PFSK-1 (cell line): ENCODE results near the gene PMIS2.

ENCODE experiments used
- FOXP2 ChIP-seq: optimal IDR thresholded peaks from 2 replicates; pipeline ENCODE3; 2011; ENCODE audit warnings: borderline replicate concordance, control low read depth, inconsistent platforms; ENCODE audit not compliant: insufficient read depth; ENCODE audit errors: extremely low read length, extremely low read depth
- POLR2AphosphoS5 ChIP-seq: IDR thresholded peaks from 2 replicates; pipeline ENCODE4 v1.6.1; 2012; ENCODE audit warnings: low read depth, mild to moderate bottlenecking, control low read depth, low read length, moderate library complexity
- REST ChIP-seq, 2 experiments: IDR thresholded peaks; 2 replicates each; pipeline versions ENCODE4 v1.6.1 to v1.8.0; 2011 to 2012; ENCODE audit warnings: low read depth in 2 of 2, low read length in 2 of 2, control low read depth in 1 of 2, inconsistent platforms in 1 of 2, mild to moderate bottlenecking in 1 of 2, moderate library complexity in 1 of 2; ENCODE audit not compliant: insufficient read depth in 1 of 2
- SIN3A ChIP-seq: IDR thresholded peaks from 2 replicates; pipeline ENCODE4 v1.6.1; 2012; ENCODE audit warnings: mild to moderate bottlenecking, low read length, moderate library complexity, borderline replicate concordance; ENCODE audit not compliant: insufficient read depth
- TAF1 ChIP-seq: IDR thresholded peaks from 2 replicates; pipeline ENCODE4 v1.6.1; 2012; ENCODE audit warnings: low read length, control low read depth, borderline replicate concordance; ENCODE audit not compliant: insufficient read depth

PMIS2 gene

DNA sequence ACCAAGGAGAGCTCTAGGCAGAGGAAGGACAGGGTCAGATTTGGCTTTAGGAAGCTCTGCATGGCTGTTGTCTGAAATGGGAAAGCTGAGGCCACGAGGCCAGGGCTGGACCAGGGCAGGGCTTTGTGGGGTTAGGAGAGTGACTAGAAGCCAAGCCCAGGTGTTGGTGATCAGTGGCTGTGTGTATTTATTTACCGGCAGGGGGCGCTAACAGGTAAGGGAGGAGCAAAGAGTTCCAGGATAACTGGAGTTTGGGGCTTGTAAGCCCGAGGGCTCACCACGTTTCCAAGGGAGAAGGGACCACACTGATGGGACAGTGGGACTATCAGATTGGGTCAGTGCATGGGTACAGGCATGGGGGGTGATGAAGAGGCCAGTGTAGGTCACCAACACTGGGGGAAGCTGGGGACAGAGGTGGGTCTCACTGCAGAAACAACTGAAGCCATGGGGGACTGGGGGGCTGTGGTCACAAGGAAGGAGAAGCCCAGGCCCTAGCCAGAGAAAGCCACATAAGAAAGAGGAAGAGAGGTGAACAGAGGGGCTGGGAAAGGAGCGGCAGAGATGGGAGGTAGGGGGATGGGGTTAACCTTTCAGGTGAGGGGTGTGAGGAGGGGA is 36.7 kb upstream of the PMIS2 start:
- TF ChIP-seq SIN3A (no peak), FOXP2 (no peak), REST (IDR thresholded peaks at IDR 0.05; ENCODE audit: insufficient read depth in 1 of 2, low read depth in 2 of 2, low read length in 2 of 2) (no peak), TAF1 (no peak), POLR2AphosphoS5 (no peak)

GRCh38 chr19:35549879-35550523 is 36.0 kb upstream of the PMIS2 start:
- no peak for TF ChIP-seq TAF1
- no peak for TF ChIP-seq REST (IDR thresholded peaks at IDR 0.05; ENCODE audit: insufficient read depth in 1 of 2, low read depth in 2 of 2, low read length in 2 of 2)
- TF ChIP-seq POLR2AphosphoS5, result no peak
- no peak for TF ChIP-seq SIN3A
- TF ChIP-seq FOXP2, result no peak

- TF ChIP-seq TAF1 (no peak), FOXP2 (no peak)
Measured at GRCh38 chr19:35551091-35551810, 34.7 kb upstream of the PMIS2 start.

GRCh38 chr19:35552534-35553384 is 33.2 kb upstream of the PMIS2 start:
- no peak for TF ChIP-seq REST (IDR thresholded peaks at IDR 0.05; ENCODE audit: insufficient read depth in 1 of 2, low read depth in 2 of 2, low read length in 2 of 2)
- no peak for TF ChIP-seq POLR2AphosphoS5
- TF ChIP-seq FOXP2, result no peak
- no peak for TF ChIP-seq SIN3A
- no peak for TF ChIP-seq TAF1

DNA sequence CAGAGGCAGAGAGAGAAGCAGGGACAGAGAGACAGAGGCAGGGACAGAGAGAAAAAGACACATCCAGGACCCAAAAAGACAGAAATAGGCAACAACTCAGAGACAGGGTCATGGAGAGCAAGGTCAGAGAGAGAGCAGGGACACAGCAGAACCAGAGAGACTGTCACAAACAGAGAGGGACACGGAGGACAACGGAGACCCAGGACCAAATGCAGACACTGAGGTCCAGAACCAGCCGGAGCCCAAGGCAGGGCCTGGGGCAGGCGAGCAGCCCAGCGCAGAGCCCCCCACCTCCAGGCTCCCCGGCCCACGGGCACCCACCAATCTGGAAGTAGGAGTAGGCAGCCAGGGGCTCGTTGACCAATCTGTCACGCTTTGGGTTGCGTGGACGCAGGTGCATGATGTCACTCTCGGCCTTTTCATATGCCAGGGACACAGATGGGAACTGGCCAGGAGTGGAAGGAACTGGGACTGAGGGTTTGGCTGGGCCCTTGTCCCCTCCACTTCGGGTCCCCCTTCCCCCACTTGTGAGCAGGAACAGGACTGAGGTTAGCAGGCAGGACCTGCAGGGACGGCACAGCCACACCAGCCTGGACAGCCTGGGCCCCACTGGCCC is 32.5 kb upstream of the PMIS2 start:
- TF ChIP-seq SIN3A (no peak), REST (IDR thresholded peaks at IDR 0.05; ENCODE audit: insufficient read depth in 1 of 2, low read depth in 2 of 2, low read length in 2 of 2) (no peak), TAF1 (no peak), FOXP2 (no peak), POLR2AphosphoS5 (no peak)
